Gastrocnemius medialis (tissue), 4 donors: Measurements from ENCODE around the gene PKNOX2. TPM values are rescaled to one million over a fixed set of nuclear protein-coding genes. Genes with fewer than 3 reads are reported as not detected.

ENCODE experiments used
- ATAC-seq, 2 donors: fragments of 150-250 bp; one replicate each; pipeline ENCODE4 v1.9.1; 2016
- DNase-seq, 2 donors: peaks; one replicate each; pipeline ENCODE4 v3.0.0-alpha.2; 2019
- H3K27ac ChIP-seq, 4 donors: fragments of 200-600 bp; sonication (generic); 1 replicate in 1 of 4; 2 replicates in 3 of 4; pipeline ENCODE4 v1.5.1; 2016 to 2018; ENCODE audit warnings: mild to moderate bottlenecking in 2 of 4, moderate library complexity in 1 of 4
- H3K27me3 ChIP-seq, 3 donors: fragments of 200-600 bp; sonication (generic) in 2 of 3; 1 replicate in 1 of 3; 2 replicates in 2 of 3; pipeline versions ENCODE4 v1.5.1 to v1.6.0; 2016 to 2019; ENCODE audit warnings: mild to moderate bottlenecking in 1 of 3, moderate library complexity in 1 of 3
- H3K36me3 ChIP-seq, 2 donors: fragments of 200-600 bp; sonication (generic) in 1 of 2; one replicate each; pipeline ENCODE4 v1.5.1; 2017 to 2018
- H3K4me1 ChIP-seq, 2 donors: fragments of 200-600 bp; sonication (generic) in 1 of 2; one replicate each; pipeline ENCODE4 v1.5.1; 2016 to 2017; ENCODE audit warnings: mild to moderate bottlenecking in 2 of 2
- H3K4me3 ChIP-seq, 4 donors: fragments of 200-600 bp; sonication (generic) in 3 of 4; 1 replicate in 1 of 4; 2 replicates in 3 of 4; pipeline ENCODE4 v1.5.1; 2016 to 2019; ENCODE audit warnings: mild to moderate bottlenecking in 2 of 4
- H3K9me3 ChIP-seq, 3 donors: fragments of 200-600 bp; sonication (generic) in 2 of 3; 1 replicate in 1 of 3; 2 replicates in 2 of 3; pipeline ENCODE4 v1.5.1; 2016 to 2019
- POLR2A ChIP-seq, 2 donors: fragments of 450-650 bp; IDR thresholded peaks; one replicate each; pipeline ENCODE4 v1.6.1; 2017; ENCODE audit warnings: antibody characterized with exemption in 2 of 2, mild to moderate bottlenecking in 2 of 2, moderate library complexity in 2 of 2
- in situ Hi-C, 4 donors: fragments of 200-750 bp; cut with MboI; loops; one replicate each; pipeline versions ENCODE4 v1.15.0 to v1.8.0; 2017; ENCODE audit warnings: low sequenced_read_pairs in 4 of 4
- intact Hi-C: fragments of 100-400 bp; cut with DNase I; formaldehyde crosslinking; loops from one replicate; pipeline ENCODE4 v1.15.1; 2023; ENCODE audit warnings: low total_unique reads
- total RNA-seq, 4 donors: library from RNA; depleted of rRNA; stranded (reverse); fragments of >200 nt; gene quantifications; one replicate each; pipeline versions ENCODE4 v1.1.0 to v1.2.3, GENCODE V29; 2016
- TF ChIP-seq, protein P1 (sequence below), 5 experiments: fragments of 450-650 bp in 3 of 5; fragments of 200-600 bp in 2 of 5; sonication (generic) in 2 of 5; IDR thresholded peaks in 4 of 5; conservative IDR thresholded peaks in 1 of 5; 1 replicate in 4 of 5; 2 replicates in 1 of 5; pipeline ENCODE4 v1.5.1; 2016 to 2019; ENCODE audit warnings: antibody characterized with exemption in 5 of 5, mild to moderate bottlenecking in 3 of 5, moderate library complexity in 3 of 5

The PKNOX2 gene
- total RNA-seq, 4 donors from 2014 or later = 3.7 to 11.7 (median 6.0) TPM

- intact Hi-C loops (no loop called here), in situ Hi-C loops (loop anchor here in 3 of 4 donors (10.0 to 25.0 kb wide), 2 partner anchors 178 to 380 kb away; partner anchors contain the start of genes PKNOX2 (in 2 of the 3) and CCDC15 (in 1 of the 3))
- DNase-seq (no peak), ATAC-seq (no peak)
- no peak overlapping the region for H3K27ac ChIP-seq
- H3K9me3 ChIP-seq = no peaks in the 10 kb centered on the region
- no peaks in the 10 kb centered on the region for H3K36me3 ChIP-seq
- H3K4me1 ChIP-seq = peaks cover 24 to 33% of the 10 kb centered on the region in 2 donors
- H3K4me3 ChIP-seq = no peak overlapping the region
- TF ChIP-seq, protein P1, sequence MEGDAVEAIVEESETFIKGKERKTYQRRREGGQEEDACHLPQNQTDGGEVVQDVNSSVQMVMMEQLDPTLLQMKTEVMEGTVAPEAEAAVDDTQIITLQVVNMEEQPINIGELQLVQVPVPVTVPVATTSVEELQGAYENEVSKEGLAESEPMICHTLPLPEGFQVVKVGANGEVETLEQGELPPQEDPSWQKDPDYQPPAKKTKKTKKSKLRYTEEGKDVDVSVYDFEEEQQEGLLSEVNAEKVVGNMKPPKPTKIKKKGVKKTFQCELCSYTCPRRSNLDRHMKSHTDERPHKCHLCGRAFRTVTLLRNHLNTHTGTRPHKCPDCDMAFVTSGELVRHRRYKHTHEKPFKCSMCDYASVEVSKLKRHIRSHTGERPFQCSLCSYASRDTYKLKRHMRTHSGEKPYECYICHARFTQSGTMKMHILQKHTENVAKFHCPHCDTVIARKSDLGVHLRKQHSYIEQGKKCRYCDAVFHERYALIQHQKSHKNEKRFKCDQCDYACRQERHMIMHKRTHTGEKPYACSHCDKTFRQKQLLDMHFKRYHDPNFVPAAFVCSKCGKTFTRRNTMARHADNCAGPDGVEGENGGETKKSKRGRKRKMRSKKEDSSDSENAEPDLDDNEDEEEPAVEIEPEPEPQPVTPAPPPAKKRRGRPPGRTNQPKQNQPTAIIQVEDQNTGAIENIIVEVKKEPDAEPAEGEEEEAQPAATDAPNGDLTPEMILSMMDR (IDR thresholded peaks at IDR 0.05 in 4 of 5, conservative IDR thresholded peaks at IDR 0.05 in 1 of 5) = no peak
- no peak for TF ChIP-seq POLR2A (IDR thresholded peaks at IDR 0.05)
- H3K27me3 ChIP-seq = no peaks in the 10 kb centered on the region
These were observed 177.9 kb downstream of the PKNOX2 start for GRCh38 chr11:125342281-125342930.

GRCh38 chr11:125343086-125343717, 178.7 kb downstream of the PKNOX2 start:
- Histone ChIP-seq H3K27ac (peak overlapping the region in 2 of 4 donors; percentile 69 to 85), H3K27me3 (no peaks in the 10 kb centered on the region), H3K9me3 (no peaks in the 10 kb centered on the region), H3K36me3 (no peaks in the 10 kb centered on the region), H3K4me1 (peaks cover 24 to 30% of the 10 kb centered on the region in 2 donors), H3K4me3 (no peak overlapping the region)
- in situ Hi-C loops (loop anchor here in 3 of 4 donors (10.0 to 25.0 kb wide), 2 partner anchors 178 to 381 kb away; partner anchors contain the start of genes PKNOX2 (in 2 of the 3) and CCDC15 (in 1 of the 3)), intact Hi-C loops (no loop called here)
- DNase-seq (no peak), ATAC-seq (no peak)
- TF ChIP-seq, protein P1 (IDR thresholded peaks at IDR 0.05 in 4 of 5, conservative IDR thresholded peaks at IDR 0.05 in 1 of 5) = no peak
- TF ChIP-seq POLR2A (IDR thresholded peaks at IDR 0.05) = no peak

- in situ Hi-C loops (loop anchor here in 3 of 4 donors (10.0 to 25.0 kb wide), 2 partner anchors 179 to 381 kb away; partner anchors contain the start of genes PKNOX2 (in 2 of the 3) and CCDC15 (in 1 of the 3)), intact Hi-C loops (loop anchor here (2.0 kb wide), 1 partner anchor 61 kb away; no protein-coding TSS in a partner anchor)
- no peaks in the 10 kb centered on the region for H3K27me3 ChIP-seq
- no peak for TF ChIP-seq POLR2A (IDR thresholded peaks at IDR 0.05)
- DNase-seq (no peak), ATAC-seq (no peak)
- H3K4me1 ChIP-seq = peaks cover 29 to 30% of the 10 kb centered on the region in 2 donors
- H3K36me3 ChIP-seq = no peaks in the 10 kb centered on the region
- H3K4me3 ChIP-seq = no peak overlapping the region
- H3K27ac ChIP-seq = peak overlapping the region in 3 of 4 donors; percentile 69 to 85 (median 75)
- no peaks in the 10 kb centered on the region for H3K9me3 ChIP-seq
These were observed 179.2 kb downstream of the PKNOX2 start for GRCh38 chr11:125343718-125344131.

DNA sequence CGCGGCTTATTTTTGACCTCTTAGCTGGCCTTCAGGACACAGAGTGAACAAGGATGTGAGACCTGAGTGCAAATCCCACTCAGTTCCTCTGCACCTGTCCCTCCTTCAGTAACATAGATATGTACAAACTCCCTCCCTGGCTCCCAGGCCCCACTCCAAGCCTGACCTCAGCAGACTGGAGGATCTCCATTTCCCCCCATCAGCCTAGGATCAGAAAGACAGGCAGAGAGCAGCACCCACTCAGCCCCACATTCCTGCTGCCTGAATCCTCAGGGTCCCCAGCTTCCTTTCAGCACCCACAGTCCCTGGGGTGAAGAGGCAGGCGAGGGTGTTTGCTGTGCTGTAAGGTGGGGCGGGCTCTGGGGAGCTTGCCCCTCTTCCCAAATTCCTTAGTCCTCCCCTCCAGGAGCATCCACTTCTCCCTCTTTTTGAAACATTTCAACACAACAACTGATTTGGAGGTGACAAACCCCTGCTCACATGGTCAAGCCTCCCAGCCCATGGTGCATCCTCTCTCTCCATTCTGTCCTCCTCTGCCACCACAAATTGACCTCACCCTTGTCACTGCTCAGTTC, 180.4 kb downstream of the PKNOX2 start:
- no peak for ATAC-seq
- H3K9me3 ChIP-seq = no peaks in the 10 kb centered on the region
- intact Hi-C loops (loop anchor here (1.0 to 5.0 kb wide), 5 partner anchors 62 to 383 kb away; no protein-coding TSS in a partner anchor), in situ Hi-C loops (loop anchor here (5.0 to 25.0 kb wide), 4 partner anchors 178 to 383 kb away; partner anchors contain the start of genes PKNOX2 (in 3 of the 4) and CCDC15 (in 1 of the 4))
- TF ChIP-seq POLR2A (IDR thresholded peaks at IDR 0.05) = no peak
- TF ChIP-seq, protein P1 (IDR thresholded peaks at IDR 0.05 in 4 of 5, conservative IDR thresholded peaks at IDR 0.05 in 1 of 5) = no peak
- peaks cover 25 to 29% of the 10 kb centered on the region in 2 donors for H3K4me1 ChIP-seq
- no peak overlapping the region for H3K4me3 ChIP-seq
- no peak for DNase-seq
- H3K27me3 ChIP-seq = no peaks in the 10 kb centered on the region
- no peaks in the 10 kb centered on the region for H3K36me3 ChIP-seq
- H3K27ac ChIP-seq = peak overlapping the region; percentile 68 to 85 (median 72)
